Astrocyte (in vitro differentiated cells and primary cell): ENCODE results near the gene RNASEL. TPM values are rescaled to one million over a fixed set of nuclear protein-coding genes. Genes with fewer than 3 reads are reported as not detected.

Source experiments
- DNase-seq: peaks from one replicate; pipeline ENCODE4 v3.0.0-alpha.2; 2010; ENCODE audit warnings: low read depth
- FAIRE-seq: peaks from 2 replicates; lab custom pipeline; 2011; peaks lifted over from hg19 to GRCh38; lab: Jason Lieb, UNC
- H2AFZ ChIP-seq: 2 replicates; pipeline ENCODE4 v1.6.0; 2012; ENCODE audit warnings: low read depth, low read length, inconsistent platforms
- H3K27ac ChIP-seq: 2 replicates; pipeline ENCODE4 v1.5.1; 2011; ENCODE audit warnings: low read depth, low read length, inconsistent platforms
- H3K27me3 ChIP-seq: 2 replicates; pipeline ENCODE4 v1.6.0; 2011; ENCODE audit warnings: low read length, inconsistent platforms; ENCODE audit not compliant: insufficient read depth
- H3K36me3 ChIP-seq: 2 replicates; pipeline ENCODE4 v1.5.1; 2011; ENCODE audit warnings: low read length, inconsistent platforms; ENCODE audit not compliant: insufficient read depth
- H3K4me1 ChIP-seq: 2 replicates; pipeline ENCODE4 v1.5.1; 2011; ENCODE audit warnings: low read length, inconsistent platforms; ENCODE audit not compliant: insufficient read depth
- H3K4me2 ChIP-seq: 2 replicates; pipeline ENCODE4 v1.6.0; 2012; ENCODE audit warnings: low read length, inconsistent platforms
- H3K4me3 ChIP-seq: 2 replicates; pipeline ENCODE4 v1.5.1; 2011; ENCODE audit warnings: low read depth, mild to moderate bottlenecking, low read length, inconsistent platforms; ENCODE audit not compliant: insufficient read depth
- H3K79me2 ChIP-seq: 2 replicates; pipeline ENCODE4 v1.6.0; 2012; ENCODE audit warnings: mild to moderate bottlenecking, low read length, inconsistent platforms; ENCODE audit not compliant: insufficient read depth
- H3K9ac ChIP-seq: 2 replicates; pipeline ENCODE4 v1.6.0; 2012; ENCODE audit warnings: mild to moderate bottlenecking, low read length, inconsistent platforms
- H3K9me3 ChIP-seq: 2 replicates; pipeline ENCODE4 v1.5.1; 2012; ENCODE audit warnings: low read depth, mild to moderate bottlenecking, low read length, inconsistent platforms; ENCODE audit not compliant: insufficient read depth
- H4K20me1 ChIP-seq: 2 replicates; pipeline ENCODE4 v1.6.0; 2012; ENCODE audit warnings: low read length, inconsistent platforms; ENCODE audit not compliant: insufficient read depth
- H3K27ac Mint-ChIP-seq: one replicate; pipeline ENCODE4 v1.8.0; 2021; ENCODE audit warnings: mild to moderate bottlenecking, mixed read lengths; ENCODE audit not compliant: unreplicated experiment
- H3K27me3 Mint-ChIP-seq: one replicate; pipeline ENCODE4 v1.8.0; 2021; ENCODE audit warnings: low read depth, mixed read lengths; ENCODE audit not compliant: unreplicated experiment
- H3K36me3 Mint-ChIP-seq: one replicate; pipeline ENCODE4 v1.8.0; 2021; ENCODE audit warnings: low read depth, mixed read lengths; ENCODE audit not compliant: unreplicated experiment
- H3K4me1 Mint-ChIP-seq: one replicate; pipeline ENCODE4 v1.8.0; 2021; ENCODE audit warnings: low read depth, mixed read lengths; ENCODE audit not compliant: unreplicated experiment
- H3K4me3 Mint-ChIP-seq: one replicate; pipeline ENCODE4 v1.8.0; 2021; ENCODE audit warnings: mild to moderate bottlenecking, moderate library complexity, mixed read lengths; ENCODE audit not compliant: unreplicated experiment
- H3K9me3 Mint-ChIP-seq: one replicate; pipeline ENCODE4 v1.8.0; 2021; ENCODE audit warnings: mild to moderate bottlenecking, mixed read lengths; ENCODE audit not compliant: unreplicated experiment
- CTCF ChIP-seq: IDR thresholded peaks from 2 replicates; pipeline ENCODE4 v1.5.1; 2011; ENCODE audit warnings: low read depth, mild to moderate bottlenecking, inconsistent platforms, low read length, moderate library complexity; ENCODE audit not compliant: insufficient read depth
- EZH2 ChIP-seq: IDR thresholded peaks from 2 replicates; pipeline ENCODE4 v1.6.1; 2012; ENCODE audit warnings: mild to moderate bottlenecking, low read length, inconsistent platforms; ENCODE audit not compliant: insufficient read depth
- total RNA-seq: library from RNA; stranded (reverse); gene quantifications from 2 replicates; pipeline ENCODE4 v1.2.1, GENCODE V29; 2021

Gene RNASEL
- total RNA-seq, 1 donor from 2014 or later, result 1.8 TPM

GRCh38 chr1:182631053-182631677 lies 42.1 kb upstream of the RNASEL start:
- DNase-seq (no peak), FAIRE-seq (no peak)
- Mint-ChIP-seq H3K9me3 (no peaks in the 10 kb centered on the region), H3K27me3 (peaks cover 6% of the 10 kb centered on the region), H3K27ac (no peak overlapping the region), H3K36me3 (no peaks in the 10 kb centered on the region), H3K4me1 (peaks cover 32% of the 10 kb centered on the region), H3K4me3 (no peak overlapping the region)
- Histone ChIP-seq H3K9me3 (no peaks in the 10 kb centered on the region), H4K20me1 (no peaks in the 10 kb centered on the region), H3K4me3 (no peak overlapping the region), H3K27ac (no peak overlapping the region), H3K9ac (no peak overlapping the region), H3K36me3 (no peaks in the 10 kb centered on the region), H3K79me2 (no peaks in the 10 kb centered on the region), H3K4me2 (no peak overlapping the region), H2AFZ (no peak overlapping the region), H3K4me1 (no peaks in the 10 kb centered on the region), H3K27me3 (no peaks in the 10 kb centered on the region)
- no peak for TF ChIP-seq EZH2
- no peak for TF ChIP-seq CTCF

GRCh38 chr1:182630586-182630985 lies 41.5 kb upstream of the RNASEL start:
- H3K4me1 ChIP-seq, result no peaks in the 10 kb centered on the region
- FAIRE-seq, result no peak
- no peaks in the 10 kb centered on the region for H4K20me1 ChIP-seq
- peaks cover 38% of the 10 kb centered on the region for H3K4me1 Mint-ChIP-seq
- peaks cover 6% of the 10 kb centered on the region for H3K27me3 Mint-ChIP-seq
- no peak overlapping the region for H3K27ac ChIP-seq
- H3K27me3 ChIP-seq, result no peaks in the 10 kb centered on the region
- H3K27ac Mint-ChIP-seq, result no peak overlapping the region
- no peaks in the 10 kb centered on the region for H3K36me3 Mint-ChIP-seq
- TF ChIP-seq EZH2 (no peak), CTCF (no peak)
- no peak for DNase-seq
- no peak overlapping the region for H3K9ac ChIP-seq
- no peaks in the 10 kb centered on the region for H3K9me3 Mint-ChIP-seq
- no peaks in the 10 kb centered on the region for H3K36me3 ChIP-seq
- no peaks in the 10 kb centered on the region for H3K9me3 ChIP-seq
- no peak overlapping the region for H3K4me2 ChIP-seq
- no peak overlapping the region for H2AFZ ChIP-seq
- H3K79me2 ChIP-seq, result no peaks in the 10 kb centered on the region
- no peak overlapping the region for H3K4me3 Mint-ChIP-seq
- no peak overlapping the region for H3K4me3 ChIP-seq

GRCh38 chr1:182629499-182630096 lies 40.5 kb upstream of the RNASEL start:
- Mint-ChIP-seq H3K27ac (no peak overlapping the region), H3K4me1 (peaks cover 43% of the 10 kb centered on the region), H3K36me3 (no peaks in the 10 kb centered on the region), H3K9me3 (no peaks in the 10 kb centered on the region), H3K4me3 (no peak overlapping the region), H3K27me3 (peaks cover 2% of the 10 kb centered on the region)
- Histone ChIP-seq H3K79me2 (no peaks in the 10 kb centered on the region), H2AFZ (no peak overlapping the region), H3K9ac (no peak overlapping the region), H3K4me3 (no peak overlapping the region), H3K9me3 (no peaks in the 10 kb centered on the region), H4K20me1 (no peaks in the 10 kb centered on the region), H3K27me3 (no peaks in the 10 kb centered on the region), H3K27ac (no peak overlapping the region), H3K36me3 (no peaks in the 10 kb centered on the region), H3K4me1 (no peaks in the 10 kb centered on the region), H3K4me2 (no peak overlapping the region)
- TF ChIP-seq EZH2, result no peak
- no peak for TF ChIP-seq CTCF
- DNase-seq (no peak), FAIRE-seq (no peak)
